Stimulated activated CD8-positive, alpha-beta memory T cell treated with anti-CD3 and anti-CD28 coated beads, Interleukin-15, amount 100 ng/mL, for 4 hours (primary cell): ENCODE results near the gene SLC34A1.
A peak's percentile ranks its signal among the peaks of the same experiment; 100 is the strongest.

Experiments used
- DNase-seq, 2 donors: peaks; one replicate each; pipeline ENCODE4 v3.0.0-alpha.2; 2020; ENCODE audit warnings: low read depth in 2 of 2

SLC34A1 gene

GRCh38 chr5:177388521-177389052 lies 4.4 kb downstream of the SLC34A1 start:
- DNase-seq, result no peak

GRCh38 chr5:177389241-177390169 lies 5.3 kb downstream of the SLC34A1 start:
- DNase-seq, result peak in 1 of 2 donors; percentile 33

- DNase-seq, result peak; percentile 60 to 72
Measured at GRCh38 chr5:177390363-177391300, 6.4 kb downstream of the SLC34A1 start.

DNA sequence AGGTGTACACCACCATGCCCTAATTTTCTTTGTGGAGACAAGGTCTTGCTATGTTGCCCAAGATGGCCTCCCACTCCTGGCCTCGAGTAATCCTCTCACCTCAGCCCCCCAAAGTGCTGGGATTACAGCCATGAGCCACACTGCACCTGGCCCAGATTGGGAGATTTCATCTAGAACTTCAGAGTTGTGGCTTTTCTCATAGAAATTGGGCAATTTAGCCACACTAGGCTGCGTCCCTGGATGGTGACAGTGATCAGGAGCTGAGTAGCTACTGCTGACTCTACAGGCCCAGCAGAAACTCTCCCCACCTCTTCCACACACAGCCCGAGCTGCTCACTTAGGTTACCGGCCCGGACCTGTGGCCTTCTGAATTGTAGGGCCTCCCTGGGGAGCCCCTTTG lies 8.5 kb downstream of the SLC34A1 start:
- no peak for DNase-seq

- DNase-seq, result no peak
Measured at GRCh38 chr5:177393206-177393765, 9.1 kb downstream of the SLC34A1 start.

GRCh38 chr5:177393990-177394389 lies 9.8 kb downstream of the SLC34A1 start:
- no peak for DNase-seq

- DNase-seq, result no peak
Measured at GRCh38 chr5:177396078-177396477, 11.8 kb downstream of the SLC34A1 start.

GRCh38 chr5:177396807-177397206 lies 12.6 kb downstream of the SLC34A1 start:
- DNase-seq, result no peak

GRCh38 chr5:177397875-177398390 lies 13.7 kb downstream of the SLC34A1 start:
- no peak for DNase-seq

GRCh38 chr5:177399997-177400868 lies 16.0 kb downstream of the SLC34A1 start, which contains the start of gene PFN3:
PFN3 (minus strand) TSS chr5:177400661; CDS start chr5:177400576, 85 bp downstream.
- DNase-seq, result no peak

- peak in 1 of 2 donors; percentile 44 for DNase-seq
Measured at GRCh38 chr5:177402271-177403043, 18.2 kb downstream of the SLC34A1 start.

- no peak for DNase-seq
Measured at GRCh38 chr5:177403102-177403791, 19.0 kb downstream of the SLC34A1 start.

DNA sequence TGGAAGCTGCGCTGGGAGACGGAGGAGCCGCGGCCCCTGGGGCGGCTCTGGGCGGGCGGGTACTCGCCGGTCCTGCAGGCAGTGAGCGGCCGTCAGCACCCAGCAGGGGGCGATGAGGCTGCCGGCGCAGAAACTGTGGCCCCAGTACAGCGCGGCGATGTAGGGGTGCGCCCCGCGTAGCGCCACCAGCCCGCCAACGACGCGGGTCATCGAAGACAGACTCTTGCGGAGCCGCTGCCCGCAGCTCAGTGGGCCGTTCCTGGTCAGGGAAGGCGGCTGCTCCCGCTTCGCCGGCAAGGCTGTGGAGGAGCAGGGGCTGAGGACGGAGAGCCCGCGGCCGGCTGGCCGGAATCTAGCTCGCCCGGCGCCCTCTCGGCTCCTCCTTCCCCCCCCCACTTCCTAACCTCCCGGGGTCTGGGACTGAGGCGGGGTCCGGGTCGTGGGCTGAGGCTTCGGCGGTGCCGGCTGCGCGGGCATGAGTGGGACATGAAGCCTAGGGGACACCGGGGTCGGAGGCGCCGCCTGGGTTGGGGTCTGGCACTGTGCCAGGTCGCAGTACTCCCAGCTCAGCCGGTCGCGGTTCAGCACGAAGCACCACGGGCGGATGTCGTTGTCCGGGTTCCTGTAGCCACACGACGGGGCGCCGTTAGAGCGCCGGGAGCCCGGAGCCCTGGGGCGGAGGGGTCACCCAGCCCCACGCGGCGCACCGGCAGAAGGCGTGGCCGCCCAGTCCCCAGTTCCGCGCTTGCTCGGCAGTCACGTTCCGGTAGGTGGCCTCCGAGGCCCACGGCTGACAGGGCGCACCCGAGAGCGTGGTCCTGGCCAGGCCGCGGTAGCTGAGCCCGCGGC lies 19.8 kb downstream of the SLC34A1 start:
- peak; percentile 73 to 76 for DNase-seq

DNA sequence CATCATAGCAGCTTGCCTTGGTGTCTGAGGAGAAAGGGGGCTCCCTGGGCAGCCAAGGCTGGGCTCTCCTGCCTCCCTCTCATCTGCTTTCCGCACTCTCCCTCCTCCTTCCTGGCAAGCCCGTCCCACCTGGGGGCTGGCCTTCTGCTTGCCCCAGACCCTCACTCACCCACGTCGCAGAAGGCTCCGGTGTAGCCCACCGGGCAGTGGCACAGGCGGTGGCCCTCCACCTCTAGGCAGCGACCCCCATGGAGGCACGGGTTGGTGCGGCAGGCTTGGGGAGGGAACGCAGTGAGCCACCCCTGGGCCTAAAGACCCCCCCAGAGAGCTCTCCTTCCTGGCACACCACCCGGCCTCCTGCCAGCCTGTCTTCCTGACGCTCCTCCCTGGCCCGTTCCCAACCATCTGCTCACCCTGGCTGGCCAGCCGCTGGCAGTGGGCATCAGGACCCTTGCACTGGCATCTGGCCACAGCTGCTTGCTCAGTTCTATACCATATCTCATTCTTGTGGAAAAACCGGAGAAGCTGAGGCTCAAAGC lies 20.5 kb downstream of the SLC34A1 start:
- DNase-seq, result no peak

DNA sequence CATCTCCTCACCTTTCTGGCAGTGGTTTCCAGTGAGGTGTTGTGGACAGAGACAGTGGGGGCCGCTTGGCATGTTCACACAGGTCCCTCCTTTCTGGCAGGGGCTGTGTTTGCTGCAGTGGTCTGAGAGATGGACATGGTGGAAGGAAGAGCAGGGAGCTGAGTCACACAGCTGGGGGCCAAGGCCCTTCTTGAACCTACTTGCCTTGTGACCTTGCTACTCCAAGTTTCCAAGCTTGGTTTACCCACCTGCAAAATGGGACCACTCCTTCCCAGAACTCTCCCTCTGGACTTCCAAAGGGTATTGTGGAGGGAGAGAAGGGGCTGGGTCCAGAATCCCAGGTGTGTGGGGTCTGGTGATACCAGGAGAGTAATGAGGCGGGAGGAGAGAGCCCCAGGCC lies 21.1 kb downstream of the SLC34A1 start:
- DNase-seq, result no peak

GRCh38 chr5:177405805-177406204 lies 21.6 kb downstream of the SLC34A1 start:
- no peak for DNase-seq

DNA sequence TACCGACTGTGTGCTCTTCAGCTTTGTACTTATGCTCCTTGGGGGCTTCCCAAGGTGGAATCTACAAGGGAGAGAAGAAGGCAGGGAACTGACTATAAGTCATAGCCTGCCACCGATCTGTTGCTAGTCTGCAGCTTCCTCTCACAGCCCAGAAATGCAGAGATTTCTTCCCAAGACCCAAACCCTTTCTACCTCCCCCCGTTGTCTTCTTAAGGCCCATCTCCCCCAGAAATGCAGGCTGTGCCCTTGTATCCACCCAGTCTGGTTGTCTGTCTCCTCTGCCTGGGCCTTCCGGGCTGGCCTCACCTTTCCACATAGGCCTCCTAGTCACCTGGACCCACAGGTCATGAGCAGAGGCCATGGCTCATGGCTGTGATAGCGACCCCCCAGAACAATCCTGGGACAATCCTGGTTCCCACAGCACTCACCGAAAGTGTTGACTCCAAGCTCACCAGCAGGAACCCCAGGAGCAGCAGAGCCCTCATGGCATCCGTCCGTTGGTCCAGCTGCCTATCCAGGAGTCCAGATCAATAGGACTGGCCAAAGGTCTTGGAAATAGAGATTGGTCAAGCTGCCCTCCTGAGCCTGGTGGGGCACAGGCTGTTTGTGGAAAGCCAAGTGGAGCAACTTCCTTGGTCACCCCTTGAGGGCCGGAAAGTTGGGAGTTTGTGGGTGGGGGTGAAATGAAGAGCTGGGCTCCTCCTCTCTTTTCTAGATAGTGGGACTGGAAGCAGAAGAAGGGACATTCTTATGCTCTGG lies 25.0 kb downstream of the SLC34A1 start, which contains the start of gene F12:
Gene F12 (minus strand): TSS at position 522 of the 759 bp plus-strand sequence. CDS start 37 bp downstream, at position 485.
- DNase-seq, result no peak
